Natural killer cell (primary cell): ENCODE results near the gene PCCA. TPM values are rescaled to one million over a fixed set of nuclear protein-coding genes. Genes with fewer than 3 reads are reported as not detected.

Experiments used
- ATAC-seq, 3 donors: fragments of 150-1000 bp in 2 of 3; fragments of 200-7000 bp in 1 of 3; cut with Tn5 transposase; 1 replicate in 1 of 3; 2 replicates in 2 of 3; pipeline ENCODE4 v1.10.0; 2021; ENCODE audit warnings: mild to moderate bottlenecking in 2 of 3, moderate library complexity in 2 of 3
- DNase-seq, 2 donors: peaks; one replicate each; pipeline versions ENCODE4 v3.0.0 to v3.0.0-alpha.2; 2013 to 2021; ENCODE audit warnings: mixed read lengths in 1 of 2
- H3K27ac ChIP-seq: one replicate; pipeline ENCODE4 v1.5.1; 2013; ENCODE audit warnings: mild to moderate bottlenecking, low read length
- H3K27me3 ChIP-seq: one replicate; pipeline ENCODE4 v1.6.1; 2013; ENCODE audit warnings: low read length; ENCODE audit not compliant: control insufficient read depth, insufficient read depth
- H3K36me3 ChIP-seq: one replicate; pipeline ENCODE4 v1.6.1; 2013; ENCODE audit warnings: low read length; ENCODE audit not compliant: control insufficient read depth, insufficient read depth
- H3K4me1 ChIP-seq: one replicate; pipeline ENCODE4 v1.6.1; 2013; ENCODE audit warnings: low read length; ENCODE audit not compliant: control insufficient read depth, insufficient read depth
- H3K4me3 ChIP-seq: one replicate; pipeline ENCODE4 v1.5.1; 2013; ENCODE audit warnings: low read length
- H3K9me3 ChIP-seq: one replicate; pipeline ENCODE4 v1.6.1; 2013; ENCODE audit warnings: low read length; ENCODE audit not compliant: control insufficient read depth, insufficient read depth
- H3K27ac Mint-ChIP-seq, 2 donors: one replicate each; pipeline ENCODE4 v1.8.0; 2022; ENCODE audit warnings: mild to moderate bottlenecking in 2 of 2, mixed read lengths in 2 of 2, moderate library complexity in 1 of 2
- H3K27me3 Mint-ChIP-seq, 2 donors: one replicate each; pipeline ENCODE4 v1.8.0; 2022; ENCODE audit warnings: low read depth in 2 of 2, mixed read lengths in 2 of 2
- H3K36me3 Mint-ChIP-seq: one replicate; pipeline ENCODE4 v1.8.0; 2022; ENCODE audit warnings: mixed read lengths
- H3K4me1 Mint-ChIP-seq, 2 donors: one replicate each; pipeline ENCODE4 v1.8.0; 2022; ENCODE audit warnings: mixed read lengths in 2 of 2
- H3K4me3 Mint-ChIP-seq: one replicate; pipeline ENCODE4 v1.8.0; 2022; ENCODE audit warnings: mild to moderate bottlenecking, moderate library complexity, mixed read lengths
- H3K9me3 Mint-ChIP-seq, 2 donors: one replicate each; pipeline ENCODE4 v1.8.0; 2022; ENCODE audit warnings: mixed read lengths in 2 of 2
- CTCF ChIP-seq: fragments of 200-600 bp; IDR thresholded peaks from one replicate; pipeline ENCODE4 v1.8.0; 2022; ENCODE audit warnings: antibody characterized with exemption
- WGBS: methylation state at CpG from one replicate; pipeline ENCODE4 v1.1.7; 2013; ENCODE audit warnings: missing lambda C conversion rate; ENCODE audit not compliant: insufficient coverage; 5-methylcytosine and 5-hydroxymethylcytosine counted together
- intact Hi-C: fragments of 100-400 bp; cut with micrococcal nuclease; formaldehyde crosslinking; loops from one replicate; pipeline ENCODE4 v1.14.2; 2022
- total RNA-seq, 4 donors: library from RNA; stranded (reverse); fragments of 120-200 nt in 1 of 4; gene quantifications; one replicate each; pipeline versions ENCODE4 v1.2.3 to v1.2.4, GENCODE V29; 2013 to 2022

Gene PCCA
- total RNA-seq, 3 donors from 2014 or later (not counting 1 experiment from before 2014, with no cell fraction given), result 25.5 to 28.5 (median 28.2) TPM

GRCh38 chr13:100542826-100543156 is 453.9 kb downstream of the PCCA start:
- Mint-ChIP-seq H3K36me3 (no peaks in the 10 kb centered on the region), H3K9me3 (no peaks in the 10 kb centered on the region), H3K27ac (no peak overlapping the region), H3K27me3 (no peaks in the 10 kb centered on the region), H3K4me1 (peaks cover 5 to 11% of the 10 kb centered on the region in 2 donors), H3K4me3 (no peak overlapping the region)
- WGBS, result 12% methylated on average over 5 of the region's 8 CpGs
- Histone ChIP-seq H3K9me3 (no peaks in the 10 kb centered on the region), H3K36me3 (no peaks in the 10 kb centered on the region), H3K4me3 (no peak overlapping the region), H3K4me1 (peaks cover 4% of the 10 kb centered on the region), H3K27me3 (no peaks in the 10 kb centered on the region), H3K27ac (no peak overlapping the region)
- DNase-seq (peak in 1 of 2 donors; percentile 58), ATAC-seq (peak in 2 of 3 donors; percentile 35 to 37)
- TF ChIP-seq CTCF, result peak; percentile 43
- intact Hi-C loops, result loop anchor here (2.0 kb wide), 1 partner anchor 886 kb away; no protein-coding TSS in a partner anchor

GRCh38 chr13:100543872-100544602 is 455.1 kb downstream of the PCCA start:
- H3K27ac Mint-ChIP-seq, result no peak overlapping the region
- Histone ChIP-seq H3K27me3 (no peaks in the 10 kb centered on the region), H3K9me3 (no peaks in the 10 kb centered on the region), H3K4me3 (no peak overlapping the region), H3K36me3 (no peaks in the 10 kb centered on the region), H3K27ac (no peak overlapping the region), H3K4me1 (peaks cover 4% of the 10 kb centered on the region)
- H3K36me3 Mint-ChIP-seq, result no peaks in the 10 kb centered on the region
- peaks cover 5 to 11% of the 10 kb centered on the region in 2 donors for H3K4me1 Mint-ChIP-seq
- no peak for TF ChIP-seq CTCF
- 91% methylated on average over 24 of the region's 26 CpGs for WGBS
- no peak overlapping the region for H3K4me3 Mint-ChIP-seq
- intact Hi-C loops, result loop anchor here (2.0 kb wide), 1 partner anchor 887 kb away; no protein-coding TSS in a partner anchor
- ATAC-seq (no peak), DNase-seq (no peak)
- no peaks in the 10 kb centered on the region for H3K9me3 Mint-ChIP-seq
- H3K27me3 Mint-ChIP-seq, result no peaks in the 10 kb centered on the region

DNA sequence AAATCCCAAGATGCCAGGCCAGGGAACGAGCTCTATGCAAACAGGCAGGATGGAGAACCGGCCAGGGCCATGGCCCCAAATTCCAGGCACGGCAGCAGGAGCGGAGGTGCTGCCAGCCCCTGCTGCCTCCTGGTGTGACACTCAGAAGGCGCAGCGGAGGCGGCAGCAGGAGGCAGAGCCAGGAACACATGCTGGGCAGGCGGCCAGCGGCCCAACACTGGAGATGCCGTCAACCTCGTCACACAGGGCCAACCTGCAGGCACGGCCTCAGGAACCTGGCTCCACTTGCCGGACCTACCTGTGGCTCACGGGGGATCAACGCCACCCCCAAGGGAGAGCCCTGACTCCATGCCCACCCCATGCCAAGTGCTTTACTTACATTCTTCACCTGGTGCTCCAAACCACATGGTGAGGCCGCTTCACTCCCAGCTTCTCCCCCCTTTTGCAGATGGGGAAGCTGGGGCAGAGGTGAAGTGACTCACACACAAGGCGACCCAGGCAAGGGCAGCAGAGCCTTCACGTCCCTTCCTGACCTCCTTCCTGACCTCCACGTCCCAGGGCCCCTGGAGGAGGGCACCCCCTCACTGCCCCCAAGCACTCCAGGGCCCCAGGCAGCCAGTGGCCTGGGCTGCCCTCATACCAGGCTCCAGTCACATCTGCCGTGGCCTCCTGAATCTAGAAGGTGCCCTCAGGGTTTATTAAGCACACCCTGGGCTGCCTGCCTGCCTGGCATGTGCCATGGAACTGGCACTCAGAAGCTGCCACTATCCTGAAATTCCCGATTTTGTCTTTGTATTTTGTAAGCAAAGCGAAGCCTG is 456.2 kb downstream of the PCCA start:
- no peaks in the 10 kb centered on the region for H3K36me3 Mint-ChIP-seq
- no peak overlapping the region for H3K27ac Mint-ChIP-seq
- no peak for DNase-seq
- Histone ChIP-seq H3K27me3 (no peaks in the 10 kb centered on the region), H3K27ac (no peak overlapping the region), H3K4me3 (no peak overlapping the region), H3K4me1 (peaks cover 4% of the 10 kb centered on the region), H3K36me3 (no peaks in the 10 kb centered on the region), H3K9me3 (no peaks in the 10 kb centered on the region)
- no peak for ATAC-seq
- H3K9me3 Mint-ChIP-seq, result no peaks in the 10 kb centered on the region
- no peak overlapping the region for H3K4me3 Mint-ChIP-seq
- 91% methylated on average over 22 of the region's 22 CpGs for WGBS
- H3K4me1 Mint-ChIP-seq, result peaks cover 5 to 11% of the 10 kb centered on the region in 2 donors
- H3K27me3 Mint-ChIP-seq, result no peaks in the 10 kb centered on the region
- no peak for TF ChIP-seq CTCF
- intact Hi-C loops, result no loop called here
